OCI-LY1 (cell line): ENCODE results near the gene LIPC.
A peak's percentile ranks its signal among the peaks of the same experiment; 100 is the strongest.

Source experiments
- H2AFZ ChIP-seq: fragments of 200-600 bp; sonication (generic), shearing (Covaris generic); 2 replicates; pipeline ENCODE4 v1.6.0; 2014; ENCODE audit warnings: antibody characterized with exemption, mild to moderate bottlenecking, low read length
- H3F3A ChIP-seq: fragments of 200-600 bp; sonication (generic), shearing (Covaris generic); 2 replicates; pipeline ENCODE4 v1.6.0; 2014; ENCODE audit warnings: mild to moderate bottlenecking, antibody characterized with exemption, low read length, moderate library complexity; ENCODE audit not compliant: insufficient read depth
- H3K27ac ChIP-seq: fragments of 200-600 bp; sonication (generic); 2 replicates; pipeline ENCODE4 v1.5.1; 2014; ENCODE audit warnings: low read length, mixed run types, mild to moderate bottlenecking, low read depth; ENCODE audit not compliant: poor library complexity, severe bottlenecking
- H3K27me3 ChIP-seq: fragments of 200-600 bp; sonication (generic); 2 replicates; pipeline ENCODE4 v1.6.0; 2014; ENCODE audit warnings: antibody characterized with exemption, mild to moderate bottlenecking, low read length, moderate library complexity; ENCODE audit not compliant: insufficient read depth
- H3K36me3 ChIP-seq: fragments of 200-600 bp; sonication (generic); 2 replicates; pipeline ENCODE4 v1.6.1; 2014; ENCODE audit warnings: mild to moderate bottlenecking, antibody characterized with exemption, low read length, moderate library complexity, mixed read lengths; ENCODE audit not compliant: insufficient read depth
- H3K4me1 ChIP-seq: fragments of 200-600 bp; sonication (generic); 2 replicates; pipeline ENCODE4 v1.5.1; 2014; ENCODE audit warnings: mild to moderate bottlenecking, low read length, moderate library complexity; ENCODE audit not compliant: insufficient read depth, severe bottlenecking
- H3K4me2 ChIP-seq: fragments of 200-600 bp; sonication (generic), shearing (Covaris generic); 2 replicates; pipeline ENCODE4 v1.6.1; 2014; ENCODE audit warnings: low read length
- H3K4me3 ChIP-seq: fragments of 200-600 bp; sonication (generic); 2 replicates; pipeline ENCODE4 v1.5.1; 2014; ENCODE audit warnings: low read length, low read depth, mild to moderate bottlenecking, mixed read lengths; ENCODE audit not compliant: poor library complexity, severe bottlenecking
- H3K79me2 ChIP-seq: fragments of 200-600 bp; shearing (Covaris generic); 2 replicates; pipeline ENCODE4 v1.6.1; 2016; ENCODE audit warnings: mixed run types, low read length, mixed read lengths; ENCODE audit not compliant: insufficient read depth
- H3K9ac ChIP-seq: fragments of 200-600 bp; sonication (generic), shearing (Covaris generic); 2 replicates; pipeline ENCODE4 v1.6.1; 2014; ENCODE audit warnings: mild to moderate bottlenecking, low read length, mixed read lengths
- H3K9me2 ChIP-seq: fragments of 200-600 bp; sonication (generic), shearing (Covaris generic); 2 replicates; pipeline ENCODE4 v1.6.1; 2014; ENCODE audit warnings: low read depth, mild to moderate bottlenecking, low read length, mixed read lengths
- H3K9me3 ChIP-seq: fragments of 200-600 bp; shearing (Covaris generic); 2 replicates; pipeline ENCODE4 v1.6.1; 2014; ENCODE audit warnings: low read length, mixed read lengths
- H4K20me1 ChIP-seq: fragments of 200-600 bp; sonication (generic), shearing (Covaris generic); 2 replicates; pipeline ENCODE4 v1.6.0; 2016; ENCODE audit warnings: mild to moderate bottlenecking, low read length; ENCODE audit not compliant: insufficient read depth
- EZH2 ChIP-seq: fragments of 200-600 bp; sonication (generic), shearing (Covaris generic); IDR thresholded peaks from 2 replicates; pipeline ENCODE4 v1.8.0; 2017; ENCODE audit warnings: borderline replicate concordance, mixed run types, mild to moderate bottlenecking, antibody characterized with exemption, low read length, moderate library complexity, mixed read lengths
- TF ChIP-seq, protein P1 (sequence below): fragments of 200-600 bp; sonication (generic), shearing (Covaris generic); IDR thresholded peaks from 2 replicates; pipeline ENCODE4 v1.5.1; 2017; ENCODE audit warnings: mild to moderate bottlenecking, antibody characterized with exemption, low read length, moderate library complexity, mixed read lengths

The LIPC gene

DNA sequence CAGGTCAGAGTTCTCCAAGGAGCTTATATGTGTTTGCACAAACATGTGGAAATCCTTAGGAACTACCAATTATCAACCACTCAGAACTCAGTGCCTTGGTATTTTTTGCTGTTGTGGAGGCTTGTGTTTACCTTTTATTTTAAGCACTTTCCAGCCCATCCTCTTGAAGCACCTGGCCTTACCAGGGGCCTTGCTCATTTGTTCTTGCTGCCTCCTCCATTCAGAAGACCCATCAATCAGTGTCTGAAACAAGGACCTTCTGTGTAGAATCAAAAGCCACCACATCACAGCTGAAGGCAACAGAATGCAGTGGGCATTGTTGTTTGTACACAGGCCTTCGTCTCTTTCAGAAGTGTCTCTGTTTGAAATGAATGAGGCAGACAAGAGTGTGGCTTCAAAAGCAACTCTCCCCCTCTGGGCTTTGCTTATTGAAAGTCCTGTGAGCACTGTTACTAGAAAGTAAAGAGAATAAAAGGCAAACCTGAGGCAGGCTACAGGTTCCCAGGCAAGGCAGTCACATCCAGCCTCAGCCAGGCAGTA, 24.5 kb upstream of the LIPC start:
- Histone ChIP-seq H4K20me1 (no peaks in the 10 kb centered on the region), H3K4me3 (no peak overlapping the region), H3K36me3 (no peaks in the 10 kb centered on the region), H3F3A (no peaks in the 10 kb centered on the region), H3K4me2 (no peak overlapping the region), H3K27ac (no peak overlapping the region), H3K4me1 (peaks cover 40% of the 10 kb centered on the region), H3K9me3 (no peaks in the 10 kb centered on the region), H3K9ac (no peak overlapping the region), H2AFZ (no peak overlapping the region), H3K27me3 (no peaks in the 10 kb centered on the region), H3K79me2 (no peaks in the 10 kb centered on the region), H3K9me2 (no peaks in the 10 kb centered on the region)
- no peak for TF ChIP-seq EZH2
- TF ChIP-seq, protein P1, sequence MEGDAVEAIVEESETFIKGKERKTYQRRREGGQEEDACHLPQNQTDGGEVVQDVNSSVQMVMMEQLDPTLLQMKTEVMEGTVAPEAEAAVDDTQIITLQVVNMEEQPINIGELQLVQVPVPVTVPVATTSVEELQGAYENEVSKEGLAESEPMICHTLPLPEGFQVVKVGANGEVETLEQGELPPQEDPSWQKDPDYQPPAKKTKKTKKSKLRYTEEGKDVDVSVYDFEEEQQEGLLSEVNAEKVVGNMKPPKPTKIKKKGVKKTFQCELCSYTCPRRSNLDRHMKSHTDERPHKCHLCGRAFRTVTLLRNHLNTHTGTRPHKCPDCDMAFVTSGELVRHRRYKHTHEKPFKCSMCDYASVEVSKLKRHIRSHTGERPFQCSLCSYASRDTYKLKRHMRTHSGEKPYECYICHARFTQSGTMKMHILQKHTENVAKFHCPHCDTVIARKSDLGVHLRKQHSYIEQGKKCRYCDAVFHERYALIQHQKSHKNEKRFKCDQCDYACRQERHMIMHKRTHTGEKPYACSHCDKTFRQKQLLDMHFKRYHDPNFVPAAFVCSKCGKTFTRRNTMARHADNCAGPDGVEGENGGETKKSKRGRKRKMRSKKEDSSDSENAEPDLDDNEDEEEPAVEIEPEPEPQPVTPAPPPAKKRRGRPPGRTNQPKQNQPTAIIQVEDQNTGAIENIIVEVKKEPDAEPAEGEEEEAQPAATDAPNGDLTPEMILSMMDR = no peak

DNA sequence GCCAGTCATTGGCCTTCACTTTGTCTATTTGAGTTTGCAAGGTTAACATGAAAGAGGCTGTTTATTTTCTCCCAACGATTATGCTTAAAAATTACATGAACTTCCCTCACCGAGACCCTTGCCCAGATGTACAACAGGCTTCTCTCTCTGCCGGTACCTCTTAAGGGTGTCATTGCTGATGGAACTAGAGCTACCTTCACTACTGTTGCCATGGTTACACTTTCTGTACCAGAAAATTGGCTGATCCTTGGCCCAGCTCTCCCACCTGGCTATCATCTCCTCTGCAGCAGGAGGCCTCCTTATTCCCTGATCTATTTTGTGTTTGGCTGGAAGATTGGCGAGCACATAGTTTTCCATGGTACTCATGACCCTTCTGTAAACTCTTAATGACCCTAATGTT, 24.0 kb upstream of the LIPC start:
- H3K9me3 ChIP-seq = no peaks in the 10 kb centered on the region
- H3K27me3 ChIP-seq = no peaks in the 10 kb centered on the region
- H3F3A ChIP-seq = no peaks in the 10 kb centered on the region
- no peaks in the 10 kb centered on the region for H3K9me2 ChIP-seq
- no peak overlapping the region for H3K9ac ChIP-seq
- peaks cover 40% of the 10 kb centered on the region for H3K4me1 ChIP-seq
- TF ChIP-seq EZH2 = no peak
- TF ChIP-seq, protein P1 = no peak
- no peak overlapping the region for H3K4me2 ChIP-seq
- H2AFZ ChIP-seq = no peak overlapping the region
- H3K79me2 ChIP-seq = no peaks in the 10 kb centered on the region
- H3K4me3 ChIP-seq = no peak overlapping the region
- H3K36me3 ChIP-seq = no peaks in the 10 kb centered on the region
- no peaks in the 10 kb centered on the region for H4K20me1 ChIP-seq
- H3K27ac ChIP-seq = no peak overlapping the region

DNA sequence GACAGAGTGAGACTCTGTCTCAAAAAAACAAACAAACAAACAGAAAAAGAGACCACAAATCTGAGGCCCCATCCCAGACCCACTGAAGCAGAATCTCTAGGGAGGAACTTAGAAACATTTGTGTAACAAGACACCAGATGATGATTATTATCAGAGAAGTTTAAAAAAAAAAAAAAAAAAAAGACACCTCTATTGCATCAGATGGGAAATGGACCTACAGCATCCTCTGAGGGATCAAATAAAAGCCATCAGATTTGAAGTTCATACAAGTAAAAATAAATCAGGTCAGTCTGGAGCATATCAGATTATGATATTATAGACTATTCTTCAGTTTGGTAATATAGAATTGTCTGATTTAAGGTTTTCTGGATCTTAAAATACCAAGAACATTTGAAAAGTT, 21.9 kb upstream of the LIPC start:
- H3K9me3 ChIP-seq = no peaks in the 10 kb centered on the region
- peak overlapping the region; percentile 40 for H3K4me3 ChIP-seq
- TF ChIP-seq, protein P1 = no peak
- no peak for TF ChIP-seq EZH2
- H3K9me2 ChIP-seq = no peaks in the 10 kb centered on the region
- no peaks in the 10 kb centered on the region for H4K20me1 ChIP-seq
- H3K9ac ChIP-seq = peak overlapping the region; percentile 46; the same call in 1 of the 2 replicates
- H3F3A ChIP-seq = no peaks in the 10 kb centered on the region
- no peaks in the 10 kb centered on the region for H3K36me3 ChIP-seq
- no peaks in the 10 kb centered on the region for H3K27me3 ChIP-seq
- no peaks in the 10 kb centered on the region for H3K79me2 ChIP-seq
- H3K4me1 ChIP-seq = peaks cover 40% of the 10 kb centered on the region
- H3K4me2 ChIP-seq = peak overlapping the region; percentile 66
- H2AFZ ChIP-seq = no peak overlapping the region
- H3K27ac ChIP-seq = peak overlapping the region; percentile 1
